ENCODE data around the gene MFGE8. TPM values are rescaled to one million over a fixed set of nuclear protein-coding genes. Genes with fewer than 3 reads are reported as not detected.

MFGE8 gene
- total and polyA plus RNA-seq, 9 of the 15 experiments (the other 6 are each of a cell fraction or from before 2014, with no cell fraction given), result 2.3 to 142 (median 62.3) TPM

GRCh38 chr15:88897142-88897455 is 16.1 kb downstream of the MFGE8 start:
- BruUV-seq (replicated peaks), result no TSS peak
- no peaks in the 10 kb centered on the region for H3K79me2 ChIP-seq (ENCODE audit: control insufficient read depth, insufficient read depth, low read length)
- no peaks in the 10 kb centered on the region for H3K9me3 ChIP-seq (replicated peaks; ENCODE audit: control insufficient read depth, insufficient read depth, low read depth, low read length)
- H3K4me1 ChIP-seq (replicated peaks in 1 of 2; ENCODE audit: control insufficient read depth in 2 of 2, insufficient read depth in 2 of 2, low read length in 2 of 2), result peaks cover 9 to 43% of the 10 kb centered on the region in 2 experiments; a peak in 4 of 5 replicates
- no peaks in the 10 kb centered on the region for H4K20me1 ChIP-seq (replicated peaks; ENCODE audit: control insufficient read depth, insufficient read depth, low read length)
- peak; percentile 16; the same call in 2 of the 3 replicates for ATAC-seq
- ChIA-PET CTCF (ENCODE audit: low intra/inter-chr PET ratio) (no interaction called here), POLR2A (interaction anchor here (1.0 to 1.3 kb wide), 2 partner anchors 8 to 398 kb away, joined by 3 read pairs; no protein-coding TSS in a partner anchor)
- no peak overlapping the region for H3K27ac ChIP-seq (ENCODE audit: extremely low read depth, low read depth, low read length)
- DNase-seq (ENCODE audit: extremely low read depth in 1 of 4, low spot score in 3 of 4), result no peak
- no peaks in the 10 kb centered on the region for H3K9me1 ChIP-seq (ENCODE audit: control insufficient read depth, insufficient read depth, low read length)
- H3K4me2 ChIP-seq (ENCODE audit: insufficient read depth, low read length), result 0 out of 2 replicates have a peak overlapping the region, but pooled peaks have one; percentile 31
- peaks cover 25% of the 10 kb centered on the region; the same call in 2 of the 3 replicates for H3K36me3 ChIP-seq (ENCODE audit: control insufficient read depth, insufficient read depth, low read length)
- H3K9ac ChIP-seq (ENCODE audit: insufficient read depth in 1 of 2, low read depth in 2 of 2, low read length in 2 of 2), result peak overlapping the region; percentile 24 to 81; a peak in 3 of 4 replicates
- no peaks in the 10 kb centered on the region for H3K27me3 ChIP-seq (ENCODE audit: control insufficient read depth in 2 of 2, insufficient read depth in 2 of 2, low read length in 2 of 2)
- H2AFZ ChIP-seq (ENCODE audit: low read depth, low read length), result no peak overlapping the region; the same call in 1 of the 2 replicates
- H3K4me3 ChIP-seq, result no peak overlapping the region
- intact Hi-C loops (cut with micrococcal nuclease), result loop anchor here (5.0 kb wide), 1 partner anchor 280 kb away; no protein-coding TSS in a partner anchor
- FAIRE-seq, result no peak
- in situ Hi-C loops (cut with MboI), result no loop called here
- 35% methylated on average over 8 of the region's 8 CpGs for WGBS (ENCODE audit: insufficient coverage, low coverage, missing lambda C conversion rate)
- TF ChIP-seq ZNF232 (CRISPR knock-in tag; IDR thresholded peaks at IDR 0.05) (no peak), MBD2 (IDR thresholded peaks at IDR 0.05; ENCODE audit: borderline replicate concordance, low read depth) (no peak), REST (IDR thresholded peaks at IDR 0.05; ENCODE audit: borderline replicate concordance) (no peak), REST (CRISPR knock-in tag; IDR thresholded peaks at IDR 0.05; ENCODE audit: low read depth) (no peak), ZNF511 (CRISPR knock-in tag; IDR thresholded peaks at IDR 0.05) (no peak), NFXL1 (CRISPR knock-in tag; IDR thresholded peaks at IDR 0.05) (no peak), EGR1 (conservative IDR thresholded peaks at IDR 0.05) (no peak), CREB1 (IDR thresholded peaks at IDR 0.05) (0 out of 2 replicates have a peak, but pooled peaks have one; percentile 14), CREB1 (CRISPR knock-in tag; IDR thresholded peaks at IDR 0.05) (no peak), KDM5B (IDR thresholded peaks at IDR 0.05; ENCODE audit: insufficient replicate concordance, low read depth, low read length) (no peak), FOXK2 (conservative IDR thresholded peaks at IDR 0.05 in 1 of 2, IDR thresholded peaks at IDR 0.05 in 1 of 2; ENCODE audit: low read depth in 2 of 2) (no peak), E2F1 (CRISPR knock-in tag; IDR thresholded peaks at IDR 0.05) (no peak), RBBP5 (IDR thresholded peaks at IDR 0.05; ENCODE audit: borderline replicate concordance, insufficient read depth, low read length, poor library complexity, severe bottlenecking) (peak; percentile 46)

All from K562 (cell line).